Activated gamma-delta T cell (primary cell): Measurements from ENCODE around the gene STRADA.

Experiments used
- DNase-seq: peaks from one replicate; lab custom pipeline; 2025; lab: John Stamatoyannopoulos, UW
- total RNA-seq, 2 donors: gene quantifications; one replicate each; lab custom pipeline; 2026; lab: John Stamatoyannopoulos, UW

The STRADA gene
- 19.3 reads per million in 2 donors for total RNA-seq

- peak; percentile 98 for DNase-seq
These were observed at the start of gene STRADA for GRCh38 chr17:63741408-63742173. Gene STRADA (minus strand): TSS chr17:63741799. CDS start chr17:63728369, 13,430 bp downstream.

GRCh38 chr17:63790057-63790456, 48.5 kb upstream of the STRADA start:
- DNase-seq = no peak

- no peak for DNase-seq
These were observed 45.5 kb upstream of the STRADA start for GRCh38 chr17:63786971-63787711.

GRCh38 chr17:63786117-63786516, 44.5 kb upstream of the STRADA start:
- DNase-seq = no peak

GRCh38 chr17:63785556-63785955, 44.0 kb upstream of the STRADA start:
- no peak for DNase-seq

GRCh38 chr17:63783522-63783921, 41.9 kb upstream of the STRADA start:
- DNase-seq = no peak

- DNase-seq = no peak
These were observed 39.3 kb upstream of the STRADA start for GRCh38 chr17:63780928-63781327.

- no peak for DNase-seq
These were observed 38.9 kb upstream of the STRADA start for GRCh38 chr17:63780507-63780906.

- no peak for DNase-seq
These were observed 33.8 kb upstream of the STRADA start for GRCh38 chr17:63775420-63775819.

GRCh38 chr17:63774969-63775265, 33.3 kb upstream of the STRADA start:
- DNase-seq = no peak

- peak; percentile 78 for DNase-seq
These were observed 32.8 kb upstream of the STRADA start, which contains the start of gene DDX42 for GRCh38 chr17:63774141-63774968. Gene DDX42 (plus strand): TSS chr17:63774170. CDS start chr17:63787050, 12,880 bp downstream.

GRCh38 chr17:63773272-63774140, 31.9 kb upstream of the STRADA start, which contains the start of gene CCDC47:
Gene CCDC47 (minus strand): TSS chr17:63773597. CDS start chr17:63766175, 7,422 bp downstream.
- peak; percentile 93 for DNase-seq

GRCh38 chr17:63772801-63773271, 31.2 kb upstream of the STRADA start:
- DNase-seq = no peak

- DNase-seq = no peak
These were observed 26.8 kb upstream of the STRADA start for GRCh38 chr17:63768433-63768832.

- no peak for DNase-seq
These were observed 25.2 kb upstream of the STRADA start for GRCh38 chr17:63766754-63767153.

- DNase-seq = no peak
These were observed 23.1 kb upstream of the STRADA start for GRCh38 chr17:63764716-63765115.

GRCh38 chr17:63762161-63763078, 20.8 kb upstream of the STRADA start:
- DNase-seq = no peak

GRCh38 chr17:63760771-63761539, 19.4 kb upstream of the STRADA start:
- DNase-seq = no peak

- no peak for DNase-seq
These were observed 16.8 kb upstream of the STRADA start for GRCh38 chr17:63758428-63758827.
